ENCODE data around the gene SMIM35. TPM values are rescaled to one million over a fixed set of nuclear protein-coding genes. Genes with fewer than 3 reads are reported as not detected.

The SMIM35 gene
- total and polyA plus RNA-seq, 2 donors (not counting 3 experiments of a cell fraction or from before 2014, with no cell fraction given), result not detected

- H4K20me1 ChIP-seq (replicated peaks; ENCODE audit: control insufficient read depth, extremely low read depth, insufficient read depth, low read length), result no peaks in the 10 kb centered on the region
- DNase-seq (ENCODE audit: low read depth, low spot score), result no peak
- peaks cover 4% of the 10 kb centered on the region for H3K4me1 ChIP-seq (ENCODE audit: control insufficient read depth, extremely low read depth, insufficient read depth, low read length)
- no peak overlapping the region for H2AFZ ChIP-seq (ENCODE audit: low read depth, low read length)
- BruUV-seq (replicated peaks), result no TSS peak
- TF ChIP-seq FOS (IDR thresholded peaks at IDR 0.05; ENCODE audit: borderline replicate concordance, insufficient read depth, low read length) (no peak), MAX (IDR thresholded peaks at IDR 0.05; ENCODE audit: insufficient read depth, insufficient read length) (no peak)
- ChIA-PET CTCF (no interaction called here), POLR2A (no interaction called here)
- dilution Hi-C loops (cut with MboI; ENCODE audit: extremely low pct_ligation_motif_present, low sequenced_read_pairs), result no loop called here
- H3K4me2 ChIP-seq (ENCODE audit: insufficient read depth, low read length), result no peak overlapping the region
- intact Hi-C loops (cut with micrococcal nuclease), result no loop called here
- no peaks in the 10 kb centered on the region for H3K9me3 ChIP-seq (replicated peaks; ENCODE audit: control insufficient read depth, insufficient read depth, low read length)
- H3K79me2 ChIP-seq (ENCODE audit: control insufficient read depth, insufficient read depth, low read length), result no peaks in the 10 kb centered on the region
- H3K27ac ChIP-seq (ENCODE audit: insufficient read depth, low read depth, low read length), result no peak overlapping the region
- H3K4me3 ChIP-seq (replicated peaks in 1 of 3; ENCODE audit: insufficient read depth in 1 of 3, low read depth in 1 of 3, low read length in 3 of 3), result no peak overlapping the region
- H3K27me3 ChIP-seq (ENCODE audit: control insufficient read depth in 2 of 2, insufficient read depth in 2 of 2, low read length in 2 of 2), result peaks cover 14 to 18% of the 10 kb centered on the region in 2 experiments
- H3K9me1 ChIP-seq (replicated peaks; ENCODE audit: control insufficient read depth, extremely low read depth, insufficient read depth, low read length), result no peaks in the 10 kb centered on the region
- no peaks in the 10 kb centered on the region for H3K36me3 ChIP-seq (ENCODE audit: control insufficient read depth in 2 of 2, extremely low read depth in 1 of 2, insufficient read depth in 2 of 2, low read length in 2 of 2)
- H3K9ac ChIP-seq (replicated peaks; ENCODE audit: extremely low read depth, insufficient read depth, low read length), result no peak overlapping the region
- FAIRE-seq, result no peak
Measured at GRCh38 chr11:117984476-117984875, 102.3 kb downstream of the SMIM35 start.

DNA sequence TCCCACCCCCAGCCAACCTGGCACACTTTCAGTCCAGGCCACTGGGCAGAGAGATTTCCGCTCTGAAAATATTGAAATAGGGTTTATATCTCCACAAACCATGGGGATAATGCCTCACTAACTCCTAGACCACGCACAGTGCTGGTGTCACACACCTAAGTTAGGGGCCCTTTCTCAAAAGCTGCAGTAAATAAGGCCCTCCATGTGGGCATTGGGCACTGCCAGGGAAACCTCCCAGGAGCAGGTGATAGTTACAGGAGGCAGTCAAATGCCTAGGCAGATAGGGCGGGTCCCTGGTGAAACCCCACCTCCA is 103.6 kb downstream of the SMIM35 start:
- dilution Hi-C loops (cut with MboI; ENCODE audit: extremely low pct_ligation_motif_present, low sequenced_read_pairs) (no loop called here), intact Hi-C loops (cut with micrococcal nuclease) (no loop called here)
- Histone ChIP-seq H3K27ac (ENCODE audit: insufficient read depth, low read depth, low read length) (no peak overlapping the region), H3K9me1 (replicated peaks; ENCODE audit: control insufficient read depth, extremely low read depth, insufficient read depth, low read length) (no peaks in the 10 kb centered on the region), H3K9ac (replicated peaks; ENCODE audit: extremely low read depth, insufficient read depth, low read length) (no peak overlapping the region), H3K4me2 (ENCODE audit: insufficient read depth, low read length) (no peak overlapping the region), H3K9me3 (replicated peaks; ENCODE audit: control insufficient read depth, insufficient read depth, low read length) (no peaks in the 10 kb centered on the region), H3K4me1 (ENCODE audit: control insufficient read depth, extremely low read depth, insufficient read depth, low read length) (peaks cover 4% of the 10 kb centered on the region), H3K79me2 (ENCODE audit: control insufficient read depth, insufficient read depth, low read length) (no peaks in the 10 kb centered on the region), H3K27me3 (ENCODE audit: control insufficient read depth in 2 of 2, insufficient read depth in 2 of 2, low read length in 2 of 2) (peaks cover 17 to 19% of the 10 kb centered on the region in 2 experiments), H4K20me1 (replicated peaks; ENCODE audit: control insufficient read depth, extremely low read depth, insufficient read depth, low read length) (no peaks in the 10 kb centered on the region), H2AFZ (ENCODE audit: low read depth, low read length) (no peak overlapping the region), H3K36me3 (ENCODE audit: control insufficient read depth in 2 of 2, extremely low read depth in 1 of 2, insufficient read depth in 2 of 2, low read length in 2 of 2) (no peaks in the 10 kb centered on the region), H3K4me3 (replicated peaks in 1 of 3; ENCODE audit: insufficient read depth in 1 of 3, low read depth in 1 of 3, low read length in 3 of 3) (no peak overlapping the region)
- FAIRE-seq (no peak), DNase-seq (ENCODE audit: low read depth, low spot score) (no peak)
- ChIA-PET POLR2A (no interaction called here), CTCF (interaction anchor here (0.9 kb wide), 1 partner anchor 11 kb away, joined by 3 read pairs; no protein-coding TSS in a partner anchor)
- BruUV-seq (replicated peaks), result no TSS peak
- TF ChIP-seq POLR2A (IDR thresholded peaks at IDR 0.05; ENCODE audit: low read depth, low read length) (no peak), FOS (IDR thresholded peaks at IDR 0.05; ENCODE audit: borderline replicate concordance, insufficient read depth, low read length) (no peak), EZH2 (IDR thresholded peaks at IDR 0.05; ENCODE audit: borderline replicate concordance, low read depth, low read length, severe bottlenecking) (no peak), POLR2AphosphoS5 (IDR thresholded peaks at IDR 0.05; ENCODE audit: insufficient read depth, low read depth, low read length) (no peak), GATA2 (IDR thresholded peaks at IDR 0.05; ENCODE audit: insufficient read depth, insufficient read length, low read depth, low read length) (no peak), MYC (IDR thresholded peaks at IDR 0.05; ENCODE audit: low read depth, low read length) (no peak), JUN (IDR thresholded peaks at IDR 0.05; ENCODE audit: borderline replicate concordance, insufficient read depth, insufficient read length, low read depth) (no peak), MAX (IDR thresholded peaks at IDR 0.05; ENCODE audit: insufficient read depth, insufficient read length) (no peak)
- TF ChIP-seq, protein P1, sequence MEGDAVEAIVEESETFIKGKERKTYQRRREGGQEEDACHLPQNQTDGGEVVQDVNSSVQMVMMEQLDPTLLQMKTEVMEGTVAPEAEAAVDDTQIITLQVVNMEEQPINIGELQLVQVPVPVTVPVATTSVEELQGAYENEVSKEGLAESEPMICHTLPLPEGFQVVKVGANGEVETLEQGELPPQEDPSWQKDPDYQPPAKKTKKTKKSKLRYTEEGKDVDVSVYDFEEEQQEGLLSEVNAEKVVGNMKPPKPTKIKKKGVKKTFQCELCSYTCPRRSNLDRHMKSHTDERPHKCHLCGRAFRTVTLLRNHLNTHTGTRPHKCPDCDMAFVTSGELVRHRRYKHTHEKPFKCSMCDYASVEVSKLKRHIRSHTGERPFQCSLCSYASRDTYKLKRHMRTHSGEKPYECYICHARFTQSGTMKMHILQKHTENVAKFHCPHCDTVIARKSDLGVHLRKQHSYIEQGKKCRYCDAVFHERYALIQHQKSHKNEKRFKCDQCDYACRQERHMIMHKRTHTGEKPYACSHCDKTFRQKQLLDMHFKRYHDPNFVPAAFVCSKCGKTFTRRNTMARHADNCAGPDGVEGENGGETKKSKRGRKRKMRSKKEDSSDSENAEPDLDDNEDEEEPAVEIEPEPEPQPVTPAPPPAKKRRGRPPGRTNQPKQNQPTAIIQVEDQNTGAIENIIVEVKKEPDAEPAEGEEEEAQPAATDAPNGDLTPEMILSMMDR (IDR thresholded peaks at IDR 0.05; ENCODE audit: extremely low read depth in 1 of 2, insufficient read depth in 1 of 2, low read depth in 1 of 2, low read length in 2 of 2), result no peak

Measured in endothelial cell of umbilical vein (primary cell).